Limb (tissue), 2 donors: ENCODE data around the gene ODF2.
"Not testable (repeated sequence)": the region's sequence is repeated elsewhere in the genome, so short reads cannot be mapped to it uniquely, and the experiment has no call there.

Experiments
- DNase-seq, 2 donors: peaks; one replicate each; pipeline ENCODE4 v3.0.0-alpha.2; 2016; ENCODE audit errors: extremely low spot score in 2 of 2

The ODF2 gene

GRCh38 chr9:128482186-128482585 lies 26.4 kb downstream of the ODF2 start:
- no peak for DNase-seq

- no peak for DNase-seq
Measured at GRCh38 chr9:128484686-128485413, 29.0 kb downstream of the ODF2 start.

- no peak for DNase-seq
Measured at GRCh38 chr9:128485414-128485855, 29.6 kb downstream of the ODF2 start.

- DNase-seq, result no peak
Measured at GRCh38 chr9:128486201-128486600, 30.4 kb downstream of the ODF2 start.

- DNase-seq, result no peak
Measured at GRCh38 chr9:128493424-128493823, 37.6 kb downstream of the ODF2 start.

- peak; percentile 18 to 46 for DNase-seq
Measured at GRCh38 chr9:128494108-128494745, 38.4 kb downstream of the ODF2 start.

- peak in 1 of 2 donors; percentile 4 for DNase-seq
Measured at GRCh38 chr9:128494746-128495129, 38.9 kb downstream of the ODF2 start.

- DNase-seq, result no peak
Measured at GRCh38 chr9:128495296-128495695, 39.5 kb downstream of the ODF2 start.

- no peak for DNase-seq
Measured at GRCh38 chr9:128495804-128496417, 40.1 kb downstream of the ODF2 start.

- no peak for DNase-seq
Measured at GRCh38 chr9:128497824-128498610, 42.2 kb downstream of the ODF2 start.

- DNase-seq, result no peak
Measured at GRCh38 chr9:128498911-128499310, 43.1 kb downstream of the ODF2 start.

GRCh38 chr9:128499920-128500319 lies 44.1 kb downstream of the ODF2 start:
- DNase-seq, result no peak

- peak in 1 of 2 donors; percentile 18 for DNase-seq
Measured at GRCh38 chr9:128503415-128503825, 47.6 kb downstream of the ODF2 start.

GRCh38 chr9:128503870-128504269 lies 48.1 kb downstream of the ODF2 start:
- DNase-seq, result no peak

GRCh38 chr9:128504485-128505413 lies 48.9 kb downstream of the ODF2 start, which contains the start of gene GLE1:
Gene GLE1, plus strand, starts transcription at chr9:128504719. Its CDS starts 87 bp downstream, at chr9:128504806.
- DNase-seq, result peak; percentile 96 to 98

- no peak for DNase-seq
Measured at GRCh38 chr9:128505414-128505765, 49.6 kb downstream of the ODF2 start.

- DNase-seq, result not testable (repeated sequence)
Measured at GRCh38 chr9:128505906-128506305, 50.1 kb downstream of the ODF2 start.

GRCh38 chr9:128512820-128513219 lies 57.0 kb downstream of the ODF2 start:
- no peak for DNase-seq

GRCh38 chr9:128521956-128522355 lies 66.2 kb downstream of the ODF2 start:
- no peak for DNase-seq

- peak; percentile 60 to 64 for DNase-seq
Measured at GRCh38 chr9:128523199-128523925, 67.6 kb downstream of the ODF2 start.
